Measurements from ENCODE around the gene RNPEP.
A peak's percentile ranks its signal among the peaks of the same experiment; 100 is the strongest.

The RNPEP gene

DNA sequence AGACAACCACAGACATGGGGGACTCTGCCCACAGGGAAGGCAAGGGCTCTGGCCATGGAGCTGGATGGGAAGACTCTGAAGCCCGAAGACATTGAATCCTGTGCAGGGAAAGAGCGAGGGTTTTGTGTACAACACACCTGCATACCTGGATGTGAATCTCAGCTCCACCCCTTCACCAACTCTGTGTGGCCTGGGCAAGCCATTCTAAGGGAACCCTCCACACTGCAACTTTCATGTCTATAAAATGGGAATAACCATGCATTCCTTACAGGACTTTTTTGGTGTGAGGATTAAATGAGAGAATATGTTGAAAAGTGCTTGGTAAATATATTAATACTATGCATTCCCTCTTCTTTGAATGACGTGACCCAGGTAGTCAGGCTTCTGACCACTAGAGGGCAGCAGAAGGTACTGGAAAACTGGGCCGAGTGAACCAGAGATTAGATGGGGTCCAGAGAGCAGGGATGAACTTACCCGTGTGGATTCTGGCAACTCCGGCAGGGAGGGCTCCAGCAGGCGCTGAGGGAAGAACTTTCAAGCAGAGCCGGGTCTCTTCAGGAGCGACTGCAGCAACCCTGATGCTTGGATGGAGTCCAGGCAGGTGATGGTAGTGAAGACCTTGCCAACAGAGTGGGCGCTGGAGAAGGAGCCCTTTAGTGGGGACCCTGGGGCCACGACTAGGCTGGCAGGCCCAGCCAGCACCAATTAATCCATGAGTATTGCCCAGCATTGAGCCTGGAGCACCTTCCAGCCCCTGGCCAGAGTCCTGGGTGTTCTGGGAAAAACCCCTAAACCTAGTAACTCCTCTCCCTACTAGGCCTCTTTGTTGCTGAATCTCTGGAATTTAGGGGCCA, 27.1 kb downstream of the RNPEP start:
- H3K4me3 ChIP-seq (ENCODE audit: control insufficient read depth, low read depth, low read length): no peak overlapping the region
- TF ChIP-seq, protein P1, sequence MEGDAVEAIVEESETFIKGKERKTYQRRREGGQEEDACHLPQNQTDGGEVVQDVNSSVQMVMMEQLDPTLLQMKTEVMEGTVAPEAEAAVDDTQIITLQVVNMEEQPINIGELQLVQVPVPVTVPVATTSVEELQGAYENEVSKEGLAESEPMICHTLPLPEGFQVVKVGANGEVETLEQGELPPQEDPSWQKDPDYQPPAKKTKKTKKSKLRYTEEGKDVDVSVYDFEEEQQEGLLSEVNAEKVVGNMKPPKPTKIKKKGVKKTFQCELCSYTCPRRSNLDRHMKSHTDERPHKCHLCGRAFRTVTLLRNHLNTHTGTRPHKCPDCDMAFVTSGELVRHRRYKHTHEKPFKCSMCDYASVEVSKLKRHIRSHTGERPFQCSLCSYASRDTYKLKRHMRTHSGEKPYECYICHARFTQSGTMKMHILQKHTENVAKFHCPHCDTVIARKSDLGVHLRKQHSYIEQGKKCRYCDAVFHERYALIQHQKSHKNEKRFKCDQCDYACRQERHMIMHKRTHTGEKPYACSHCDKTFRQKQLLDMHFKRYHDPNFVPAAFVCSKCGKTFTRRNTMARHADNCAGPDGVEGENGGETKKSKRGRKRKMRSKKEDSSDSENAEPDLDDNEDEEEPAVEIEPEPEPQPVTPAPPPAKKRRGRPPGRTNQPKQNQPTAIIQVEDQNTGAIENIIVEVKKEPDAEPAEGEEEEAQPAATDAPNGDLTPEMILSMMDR (conservative IDR thresholded peaks at IDR 0.05; ENCODE audit: control insufficient read depth, insufficient read depth, low read depth, low read length): peak; percentile 91
- peak; percentile 75 for DNase-seq (ENCODE audit: low read depth)

DNA sequence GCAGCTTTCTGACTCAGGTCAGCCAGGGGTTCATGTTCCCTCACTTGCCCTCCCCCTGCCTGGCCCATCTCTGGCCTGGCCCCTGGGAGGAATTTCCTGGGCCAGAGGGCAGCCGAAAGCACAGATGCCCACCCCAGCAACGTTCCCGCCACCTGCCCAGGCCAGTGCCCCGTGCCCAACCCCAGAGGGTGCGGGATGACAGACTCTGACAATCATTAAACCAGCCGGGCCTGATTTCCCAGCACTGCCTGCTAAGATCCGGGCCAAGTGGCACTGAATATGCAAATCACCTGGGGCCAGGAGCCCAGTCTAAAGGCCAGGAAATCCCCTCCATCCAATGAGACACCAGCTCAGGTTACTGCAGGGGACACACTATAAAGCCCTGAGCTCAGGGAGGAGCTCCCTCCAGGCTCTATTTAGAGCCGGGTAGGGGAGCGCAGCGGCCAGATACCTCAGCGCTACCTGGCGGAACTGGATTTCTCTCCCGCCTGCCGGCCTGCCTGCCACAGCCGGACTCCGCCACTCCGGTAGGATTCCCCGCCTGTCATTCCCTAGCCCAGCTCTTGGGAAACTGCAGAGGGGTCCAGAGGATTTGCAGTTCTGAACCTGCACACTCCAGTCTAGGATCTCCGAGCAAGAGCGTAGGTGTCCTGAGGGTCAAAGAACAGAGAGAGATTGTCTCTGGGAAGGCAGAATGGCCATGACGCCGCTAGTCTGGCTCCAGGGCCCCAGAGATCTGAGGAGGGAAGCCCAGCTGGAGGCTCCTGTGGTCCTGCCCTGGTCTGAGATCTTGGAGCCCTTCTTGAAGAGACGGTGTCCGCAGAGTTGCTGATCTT, 27.9 kb downstream of the RNPEP start, which contains the start of gene ELF3:
TSS of gene ELF3 (plus strand) at position 408 of the 836 bp plus-strand sequence. CDS start 550 bp downstream, outside the sequence.
- no peak within 1 kb of the TSS for H3K4me3 ChIP-seq (ENCODE audit: control insufficient read depth, low read depth, low read length)
- DNase-seq (ENCODE audit: low read depth): no peak
- TF ChIP-seq, protein P1 (conservative IDR thresholded peaks at IDR 0.05; ENCODE audit: control insufficient read depth, insufficient read depth, low read depth, low read length): no peak

DNA sequence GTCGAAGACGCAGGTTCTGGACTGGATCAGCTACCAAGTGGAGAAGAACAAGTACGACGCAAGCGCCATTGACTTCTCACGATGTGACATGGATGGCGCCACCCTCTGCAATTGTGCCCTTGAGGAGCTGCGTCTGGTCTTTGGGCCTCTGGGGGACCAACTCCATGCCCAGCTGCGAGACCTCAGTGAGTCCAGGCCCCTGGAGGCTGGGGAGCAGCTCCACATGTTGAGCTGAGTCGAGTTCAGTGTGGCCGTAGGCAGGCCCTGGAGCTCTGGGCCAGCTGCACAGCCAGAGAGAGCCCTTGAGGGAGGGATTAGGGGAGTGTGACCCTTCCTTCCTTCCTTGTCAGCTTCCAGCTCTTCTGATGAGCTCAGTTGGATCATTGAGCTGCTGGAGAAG, 29.5 kb downstream of the RNPEP start:
- H3K4me3 ChIP-seq (ENCODE audit: control insufficient read depth, low read depth, low read length): no peak overlapping the region
- TF ChIP-seq, protein P1 (conservative IDR thresholded peaks at IDR 0.05; ENCODE audit: control insufficient read depth, insufficient read depth, low read depth, low read length): no peak
- no peak for DNase-seq (ENCODE audit: low read depth)

DNA sequence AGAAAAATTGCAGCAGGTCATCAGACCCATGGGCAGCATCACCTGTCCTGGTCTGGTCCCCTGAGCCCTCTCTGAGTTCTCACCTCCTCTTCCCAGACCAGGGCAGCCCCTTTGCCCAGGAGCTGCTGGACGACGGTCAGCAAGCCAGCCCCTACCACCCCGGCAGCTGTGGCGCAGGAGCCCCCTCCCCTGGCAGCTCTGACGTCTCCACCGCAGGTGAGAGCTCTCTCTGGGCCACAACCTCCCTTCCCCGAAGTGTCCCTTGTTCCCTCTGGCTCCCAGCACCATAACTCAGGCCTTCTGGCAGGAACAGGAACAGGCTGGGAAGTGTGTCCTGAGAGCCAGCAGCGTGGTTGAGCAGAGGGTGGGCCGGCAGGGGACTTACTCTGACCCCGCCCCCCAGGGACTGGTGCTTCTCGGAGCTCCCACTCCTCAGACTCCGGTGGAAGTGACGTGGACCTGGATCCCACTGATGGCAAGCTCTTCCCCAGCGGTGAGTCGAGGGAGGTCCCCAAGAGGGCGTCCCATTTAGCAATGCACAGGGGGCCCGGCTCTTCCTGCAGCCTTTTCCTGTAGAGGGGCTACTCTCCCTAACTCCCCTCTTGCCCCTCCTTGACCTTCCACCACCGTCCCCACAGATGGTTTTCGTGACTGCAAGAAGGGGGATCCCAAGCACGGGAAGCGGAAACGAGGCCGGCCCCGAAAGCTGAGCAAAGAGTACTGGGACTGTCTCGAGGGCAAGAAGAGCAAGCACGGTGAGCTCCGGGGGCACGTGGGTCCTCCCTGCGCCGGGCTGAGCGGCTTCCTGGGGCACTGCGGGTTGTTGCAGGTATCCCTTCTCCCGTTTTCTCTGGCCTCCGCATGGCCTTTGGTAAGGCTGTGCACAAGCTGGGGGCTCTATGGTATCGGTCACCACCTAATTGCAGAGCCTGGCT, 30.4 kb downstream of the RNPEP start:
- TF ChIP-seq, protein P1 (conservative IDR thresholded peaks at IDR 0.05; ENCODE audit: control insufficient read depth, insufficient read depth, low read depth, low read length): no peak
- H3K4me3 ChIP-seq (ENCODE audit: control insufficient read depth, low read depth, low read length): no peak overlapping the region
- no peak for DNase-seq (ENCODE audit: low read depth)

DNA sequence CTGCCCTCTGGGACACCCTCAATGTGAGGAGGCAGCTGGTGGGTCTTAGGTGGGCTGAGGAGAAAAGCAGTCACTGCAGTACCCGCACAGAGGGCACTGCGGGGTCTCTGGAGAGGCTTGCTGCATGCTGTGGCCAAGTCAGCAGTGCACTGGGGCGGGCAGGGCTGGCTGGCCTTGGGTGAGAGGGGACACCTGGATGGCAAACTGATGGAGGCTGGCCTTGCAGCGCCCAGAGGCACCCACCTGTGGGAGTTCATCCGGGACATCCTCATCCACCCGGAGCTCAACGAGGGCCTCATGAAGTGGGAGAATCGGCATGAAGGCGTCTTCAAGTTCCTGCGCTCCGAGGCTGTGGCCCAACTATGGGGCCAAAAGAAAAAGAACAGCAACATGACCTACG, 31.2 kb downstream of the RNPEP start:
- no peak for DNase-seq (ENCODE audit: low read depth)
- no peak overlapping the region for H3K4me3 ChIP-seq (ENCODE audit: control insufficient read depth, low read depth, low read length)
- TF ChIP-seq, protein P1 (conservative IDR thresholded peaks at IDR 0.05; ENCODE audit: control insufficient read depth, insufficient read depth, low read depth, low read length): no peak

DNA sequence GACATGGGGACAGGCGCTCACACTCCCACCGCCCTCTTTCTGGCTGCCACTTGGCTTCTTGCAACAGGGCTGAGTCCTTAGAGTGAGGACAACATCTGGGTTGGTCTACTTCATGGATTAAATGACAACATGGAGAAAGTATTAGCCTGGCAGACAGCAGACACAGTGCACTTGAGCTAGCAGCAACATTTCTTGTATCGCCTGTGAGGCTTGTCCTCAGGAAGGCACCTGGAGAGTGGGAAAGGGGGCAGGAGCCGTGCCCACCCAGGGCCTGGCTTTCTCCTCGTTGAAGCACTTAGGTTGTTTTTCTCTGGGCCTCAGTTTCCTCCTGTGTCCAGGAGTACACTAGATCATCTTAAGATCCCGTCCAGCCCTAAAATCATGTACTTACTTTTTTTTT, 31.6 kb downstream of the RNPEP start:
- DNase-seq (ENCODE audit: low read depth): no peak
- TF ChIP-seq, protein P1 (conservative IDR thresholded peaks at IDR 0.05; ENCODE audit: control insufficient read depth, insufficient read depth, low read depth, low read length): no peak
- no peak overlapping the region for H3K4me3 ChIP-seq (ENCODE audit: control insufficient read depth, low read depth, low read length)
